Kidney (tissue), 14 donors: Measurements from ENCODE around the gene P2RY2. TPM values are rescaled to one million over a fixed set of nuclear protein-coding genes. Genes with fewer than 3 reads are reported as not detected.
A peak's percentile ranks its signal among the peaks of the same experiment; 100 is the strongest.

Experiments
- DNase-seq, 5 donors: peaks; one replicate each; pipeline ENCODE4 v3.0.0-alpha.2; 2013 to 2020
- FAIRE-seq: peaks from 2 replicates; lab custom pipeline; 2012; peaks lifted over from hg19 to GRCh38; lab: Jason Lieb, UNC
- H3K27ac ChIP-seq, 2 donors: one replicate each; pipeline ENCODE4 v1.7.0; 2013; ENCODE audit warnings: low read depth in 2 of 2, low read length in 2 of 2, inconsistent platforms in 1 of 2
- H3K27me3 ChIP-seq: one replicate; pipeline ENCODE4 v1.7.1; 2013; ENCODE audit warnings: low read length, inconsistent platforms; ENCODE audit not compliant: control insufficient read depth, insufficient read depth
- H3K36me3 ChIP-seq, 3 donors: one replicate each; pipeline versions ENCODE4 v1.7.0 to v1.7.1; 2013; ENCODE audit warnings: low read length in 3 of 3, control low read depth in 1 of 3, inconsistent platforms in 1 of 3; ENCODE audit not compliant: insufficient read depth in 3 of 3, control insufficient read depth in 2 of 3
- H3K4me1 ChIP-seq, 3 donors: one replicate each; pipeline versions ENCODE4 v1.7.0 to v1.7.1; 2013; ENCODE audit warnings: low read length in 3 of 3, inconsistent platforms in 1 of 3, low read depth in 1 of 3; ENCODE audit not compliant: control insufficient read depth in 2 of 3, insufficient read depth in 2 of 3
- H3K4me3 ChIP-seq, 3 donors: one replicate each; pipeline versions ENCODE4 v1.7.0 to v1.8.1; 2013; ENCODE audit warnings: low read length in 3 of 3, control low read depth in 1 of 3, inconsistent platforms in 1 of 3
- H3K9ac ChIP-seq, 3 donors: one replicate each; pipeline versions ENCODE4 v1.7.0 to v1.7.1; 2013; ENCODE audit warnings: low read length in 3 of 3, control low read depth in 1 of 3, inconsistent platforms in 1 of 3
- H3K9me3 ChIP-seq, 3 donors: one replicate each; pipeline versions ENCODE4 v1.7.0 to v1.7.1; 2013; ENCODE audit warnings: low read length in 3 of 3, control low read depth in 1 of 3, inconsistent platforms in 1 of 3; ENCODE audit not compliant: control insufficient read depth in 2 of 3, insufficient read depth in 1 of 3
- CTCF ChIP-seq: IDR thresholded peaks from 3 replicates; pipeline ENCODE4 v1.5.1; 2012; ENCODE audit warnings: mild to moderate bottlenecking, moderate library complexity, borderline replicate concordance; ENCODE audit not compliant: insufficient read depth; ENCODE audit errors: extremely low read depth
- intact Hi-C: fragments of 100-400 bp; cut with DNase I; formaldehyde crosslinking; loops from one replicate; pipeline ENCODE4 v1.11.1; 2022
- polyA plus RNA-seq: library from polyadenylated mRNA; stranded (reverse); fragments of 350-450 nt; fragmentation: Illumina TruSeq; extraction: RNeasy Lipid Tissue Mini Kit (QIAGEN cat#74804); gene quantifications from one replicate; pipeline ENCODE4 v1.2.3, GENCODE V29; 2014; ENCODE audit warnings: low read depth, low replicate concordance; ENCODE audit not compliant: insufficient read depth
- total RNA-seq: library from RNA; stranded (reverse); fragmentation: NEBNext Ultra II Directional; extraction: Animal tissue kit (Norgen Biotek cat#: 25700); gene quantifications from one replicate; pipeline ENCODE4 v1.2.1, GENCODE V29; 2021
- donor health status: control.
- donor health status: control.
- donor health status: control.
- donor health status: control.
- donor health status: control.
- donor health status: DM: yes; HTN: yes; CAD: no.
- donor health status: Normal renal cell carcinoma (clear cell type).

P2RY2 gene
- total and polyA plus RNA-seq, 2 donors from 2014 or later, result 1.3 to 9.7 TPM

GRCh38 chr11:73192272-73192671 lies 25.8 kb upstream of the P2RY2 start:
- Histone ChIP-seq H3K4me1 (peaks cover 0 to 3% (median 0%) of the 10 kb centered on the region in 3 donors), H3K4me3 (no peak overlapping the region), H3K9ac (no peak overlapping the region), H3K27ac (no peak overlapping the region), H3K36me3 (no peaks in the 10 kb centered on the region), H3K9me3 (no peaks in the 10 kb centered on the region), H3K27me3 (no peaks in the 10 kb centered on the region)
- DNase-seq, result peak in 2 of 5 donors; percentile 19 to 82
- intact Hi-C loops, result no loop called here
- TF ChIP-seq CTCF, result no peak
- no peak for FAIRE-seq

- FAIRE-seq (no peak), DNase-seq (peak in 1 of 5 donors; percentile 53)
- Histone ChIP-seq H3K4me1 (peaks cover 0 to 3% (median 0%) of the 10 kb centered on the region in 3 donors), H3K4me3 (no peak overlapping the region), H3K27me3 (no peaks in the 10 kb centered on the region), H3K27ac (no peak overlapping the region), H3K9ac (no peak overlapping the region), H3K9me3 (no peaks in the 10 kb centered on the region), H3K36me3 (no peaks in the 10 kb centered on the region)
- no peak for TF ChIP-seq CTCF
- intact Hi-C loops, result no loop called here
Observed at GRCh38 chr11:73193251-73194033, 24.6 kb upstream of the P2RY2 start.

GRCh38 chr11:73194034-73194507 lies 24.0 kb upstream of the P2RY2 start:
- H3K9me3 ChIP-seq, result no peaks in the 10 kb centered on the region
- H3K4me3 ChIP-seq, result no peak overlapping the region
- H3K4me1 ChIP-seq, result peaks cover 0 to 3% (median 0%) of the 10 kb centered on the region in 3 donors
- H3K9ac ChIP-seq, result no peak overlapping the region
- intact Hi-C loops, result no loop called here
- DNase-seq (no peak), FAIRE-seq (no peak)
- H3K27ac ChIP-seq, result no peak overlapping the region
- TF ChIP-seq CTCF, result no peak
- no peaks in the 10 kb centered on the region for H3K36me3 ChIP-seq
- H3K27me3 ChIP-seq, result no peaks in the 10 kb centered on the region
